ENCODE results near the gene COL18A1. TPM values are rescaled to one million over a fixed set of nuclear protein-coding genes. Genes with fewer than 3 reads are reported as not detected.
"Not testable (repeated sequence)": the region's sequence is repeated elsewhere in the genome, so short reads cannot be mapped to it uniquely, and the experiment has no call there.

Gene COL18A1
- total RNA-seq, 4 donors from 2014 or later: 16.4 to 42.2 (median 20.7) TPM

- TF ChIP-seq CTCF (IDR thresholded peaks at IDR 0.05 in 4 of 5, conservative IDR thresholded peaks at IDR 0.05 in 1 of 5) (no peak), POLR2A (IDR thresholded peaks at IDR 0.05) (no peak)
- no peak overlapping the region for H3K4me3 ChIP-seq
- H3K36me3 ChIP-seq: no peaks in the 10 kb centered on the region
- peaks cover 7 to 10% (median 9%) of the 10 kb centered on the region in 3 donors for H3K27me3 ChIP-seq
- in situ Hi-C loops (cut with MboI; ENCODE audit: low sequenced_read_pairs in 4 of 4): loop anchor here (10.0 to 25.0 kb wide), 2 partner anchors 255 to 257 kb away; no protein-coding TSS in a partner anchor
- no peaks in the 10 kb centered on the region for H3K9me3 ChIP-seq
- peaks cover 3% of the 10 kb centered on the region in 2 donors for H3K4me1 ChIP-seq
- H3K27ac ChIP-seq: no peak overlapping the region
- DNase-seq: no peak
- intact Hi-C loops (cut with DNase I; ENCODE audit: low total_unique reads): loop anchor here (5.0 kb wide), 1 partner anchor 365 kb away; no protein-coding TSS in a partner anchor
- ATAC-seq: no peak
Measured at GRCh38 chr21:45557616-45558043, 152.7 kb downstream of the COL18A1 start.

GRCh38 chr21:45558044-45558721, 153.2 kb downstream of the COL18A1 start:
- TF ChIP-seq CTCF (IDR thresholded peaks at IDR 0.05 in 4 of 5, conservative IDR thresholded peaks at IDR 0.05 in 1 of 5) (no peak), POLR2A (IDR thresholded peaks at IDR 0.05) (no peak)
- Histone ChIP-seq H3K9me3 (no peaks in the 10 kb centered on the region), H3K27ac (no peak overlapping the region), H3K36me3 (no peaks in the 10 kb centered on the region), H3K4me1 (peaks cover 3% of the 10 kb centered on the region in 2 donors), H3K4me3 (no peak overlapping the region), H3K27me3 (peaks cover 8 to 12% (median 10%) of the 10 kb centered on the region in 3 donors)
- ATAC-seq: no peak
- intact Hi-C loops (cut with DNase I; ENCODE audit: low total_unique reads) (loop anchor here (5.0 kb wide), 1 partner anchor 364 kb away; no protein-coding TSS in a partner anchor), in situ Hi-C loops (cut with MboI; ENCODE audit: low sequenced_read_pairs in 4 of 4) (loop anchor here (10.0 to 25.0 kb wide), 2 partner anchors 254 to 257 kb away; no protein-coding TSS in a partner anchor)
- DNase-seq: no peak

GRCh38 chr21:45559216-45560105, 154.5 kb downstream of the COL18A1 start:
- H3K4me3 ChIP-seq: no peak overlapping the region
- peaks cover 7 to 17% (median 15%) of the 10 kb centered on the region in 3 donors for H3K27me3 ChIP-seq
- ATAC-seq (no peak), DNase-seq (no peak)
- no peak overlapping the region for H3K27ac ChIP-seq
- in situ Hi-C loops (cut with MboI; ENCODE audit: low sequenced_read_pairs in 4 of 4) (loop anchor here (10.0 to 25.0 kb wide), 2 partner anchors 253 to 255 kb away; no protein-coding TSS in a partner anchor), intact Hi-C loops (cut with DNase I; ENCODE audit: low total_unique reads) (loop anchor here (5.0 kb wide), 1 partner anchor 363 kb away; no protein-coding TSS in a partner anchor)
- H3K9me3 ChIP-seq: no peaks in the 10 kb centered on the region
- TF ChIP-seq CTCF (IDR thresholded peaks at IDR 0.05 in 4 of 5, conservative IDR thresholded peaks at IDR 0.05 in 1 of 5) (no peak), POLR2A (IDR thresholded peaks at IDR 0.05) (no peak)
- H3K4me1 ChIP-seq: peaks cover 3% of the 10 kb centered on the region in 2 donors
- no peaks in the 10 kb centered on the region for H3K36me3 ChIP-seq

GRCh38 chr21:45560106-45561021, 155.4 kb downstream of the COL18A1 start:
- peaks cover 7 to 20% (median 12%) of the 10 kb centered on the region in 3 donors for H3K27me3 ChIP-seq
- H3K4me3 ChIP-seq: no peak overlapping the region
- intact Hi-C loops (cut with DNase I; ENCODE audit: low total_unique reads): no loop called here
- H3K36me3 ChIP-seq: no peaks in the 10 kb centered on the region
- in situ Hi-C loops (cut with MboI; ENCODE audit: low sequenced_read_pairs in 4 of 4): loop anchor here in 3 of 4 donors (25.0 kb wide), 1 partner anchor 252 kb away; no protein-coding TSS in a partner anchor
- TF ChIP-seq CTCF (IDR thresholded peaks at IDR 0.05 in 4 of 5, conservative IDR thresholded peaks at IDR 0.05 in 1 of 5) (no peak), POLR2A (IDR thresholded peaks at IDR 0.05) (no peak)
- peaks cover 0 to 3% of the 10 kb centered on the region in 2 donors for H3K4me1 ChIP-seq
- no peak overlapping the region for H3K27ac ChIP-seq
- H3K9me3 ChIP-seq: no peaks in the 10 kb centered on the region
- no peak for DNase-seq
- ATAC-seq: no peak

GRCh38 chr21:45561241-45561640, 156.3 kb downstream of the COL18A1 start:
- intact Hi-C loops (cut with DNase I; ENCODE audit: low total_unique reads); H3K9me3 ChIP-seq; DNase-seq; H3K27ac ChIP-seq; ATAC-seq; H3K4me1 ChIP-seq; H3K36me3 ChIP-seq; H3K4me3 ChIP-seq: not testable (repeated sequence)
- in situ Hi-C loops (cut with MboI; ENCODE audit: low sequenced_read_pairs in 4 of 4): loop anchor here in 3 of 4 donors (25.0 kb wide), 1 partner anchor 251 kb away; no protein-coding TSS in a partner anchor
- peaks cover 7 to 20% (median 12%) of the 10 kb centered on the region in 3 donors for H3K27me3 ChIP-seq
